Measurements from ENCODE around the gene TEKT2. TPM values are rescaled to one million over a fixed set of nuclear protein-coding genes. Genes with fewer than 3 reads are reported as not detected.

The TEKT2 gene
- total RNA-seq, 1 experiment from 2014 or later, result not detected

GRCh38 chr1:36092166-36092797 lies 8.4 kb downstream of the TEKT2 start:
- Histone ChIP-seq H3K27me3 (ENCODE audit: low read length) (no peaks in the 10 kb centered on the region), H3K4me2 (ENCODE audit: low read length) (no peak overlapping the region), H3K9ac (ENCODE audit: low read length) (no peak overlapping the region), H2AFZ (ENCODE audit: low read length) (no peak overlapping the region), H3K79me2 (ENCODE audit: low read length) (peaks cover 28% of the 10 kb centered on the region), H3K4me3 (ENCODE audit: low read length) (no peak overlapping the region), H3K9me3 (ENCODE audit: low read length) (no peaks in the 10 kb centered on the region), H3K4me1 (ENCODE audit: insufficient read depth, low read length) (peaks cover 13% of the 10 kb centered on the region; the same call in 1 of the 2 replicates), H3F3A (ENCODE audit: low read length, unreplicated experiment) (no peaks in the 10 kb centered on the region), H3K36me3 (ENCODE audit: low read depth, low read length) (peaks cover 33% of the 10 kb centered on the region; the same call in 1 of the 2 replicates), H3K9me2 (replicated peaks; ENCODE audit: low read length) (no peaks in the 10 kb centered on the region), H4K20me1 (ENCODE audit: low read length) (no peaks in the 10 kb centered on the region), H3K27ac (ENCODE audit: low read length) (no peak overlapping the region)
- no peak for DNase-seq
- intact Hi-C loops (cut with micrococcal nuclease), result no loop called here
- no peak for TF ChIP-seq EZH2phosphoT487 (IDR thresholded peaks at IDR 0.05; ENCODE audit: borderline replicate concordance, low read length)
- POLR2A ChIA-PET (ENCODE audit: unreplicated experiment), result no interaction called here
- BruUV-seq (replicated peaks), result no TSS peak
- ATAC-seq, result no peak
- CTCF ChIA-PET, result no interaction called here

GRCh38 chr1:36092798-36093185 lies 8.9 kb downstream of the TEKT2 start:
- Histone ChIP-seq H3K9ac (ENCODE audit: low read length) (no peak overlapping the region), H3F3A (ENCODE audit: low read length, unreplicated experiment) (no peaks in the 10 kb centered on the region), H3K4me3 (ENCODE audit: low read length) (no peak overlapping the region), H3K4me2 (ENCODE audit: low read length) (no peak overlapping the region), H2AFZ (ENCODE audit: low read length) (no peak overlapping the region), H3K9me2 (replicated peaks; ENCODE audit: low read length) (no peaks in the 10 kb centered on the region), H3K36me3 (ENCODE audit: low read depth, low read length) (peaks cover 33% of the 10 kb centered on the region; the same call in 1 of the 2 replicates), H3K79me2 (ENCODE audit: low read length) (peaks cover 28% of the 10 kb centered on the region), H3K9me3 (ENCODE audit: low read length) (no peaks in the 10 kb centered on the region), H3K4me1 (ENCODE audit: insufficient read depth, low read length) (peaks cover 13% of the 10 kb centered on the region; the same call in 1 of the 2 replicates), H4K20me1 (ENCODE audit: low read length) (no peaks in the 10 kb centered on the region), H3K27ac (ENCODE audit: low read length) (no peak overlapping the region), H3K27me3 (ENCODE audit: low read length) (no peaks in the 10 kb centered on the region)
- TF ChIP-seq CTCF (conservative IDR thresholded peaks at IDR 0.05; ENCODE audit: low read depth, low read length) (no peak), EZH2 (IDR thresholded peaks at IDR 0.05; ENCODE audit: low read length, unreplicated experiment) (no peak), EZH2phosphoT487 (IDR thresholded peaks at IDR 0.05; ENCODE audit: borderline replicate concordance, low read length) (no peak)
- POLR2A ChIA-PET (ENCODE audit: unreplicated experiment), result no interaction called here
- BruUV-seq (replicated peaks), result no TSS peak
- ATAC-seq, result no peak
- no peak for DNase-seq
- intact Hi-C loops (cut with micrococcal nuclease), result no loop called here
- CTCF ChIA-PET, result no interaction called here

- Histone ChIP-seq H3K4me1 (ENCODE audit: insufficient read depth, low read length) (peaks cover 12% of the 10 kb centered on the region; the same call in 1 of the 2 replicates), H3K9me2 (replicated peaks; ENCODE audit: low read length) (no peaks in the 10 kb centered on the region), H3K36me3 (ENCODE audit: low read depth, low read length) (peaks cover 33% of the 10 kb centered on the region; the same call in 1 of the 2 replicates), H3K79me2 (ENCODE audit: low read length) (peaks cover 28% of the 10 kb centered on the region), H3K27ac (ENCODE audit: low read length) (no peak overlapping the region), H3K9ac (ENCODE audit: low read length) (no peak overlapping the region), H3K4me2 (ENCODE audit: low read length) (no peak overlapping the region), H4K20me1 (ENCODE audit: low read length) (no peaks in the 10 kb centered on the region), H2AFZ (ENCODE audit: low read length) (no peak overlapping the region), H3F3A (ENCODE audit: low read length, unreplicated experiment) (no peaks in the 10 kb centered on the region), H3K9me3 (ENCODE audit: low read length) (no peaks in the 10 kb centered on the region), H3K4me3 (ENCODE audit: low read length) (no peak overlapping the region), H3K27me3 (ENCODE audit: low read length) (no peaks in the 10 kb centered on the region)
- intact Hi-C loops (cut with micrococcal nuclease), result no loop called here
- DNase-seq (no peak), ATAC-seq (no peak)
- BruUV-seq (replicated peaks), result no TSS peak
- CTCF ChIA-PET, result no interaction called here
- POLR2A ChIA-PET (ENCODE audit: unreplicated experiment), result no interaction called here
- no peak for TF ChIP-seq CTCF (conservative IDR thresholded peaks at IDR 0.05; ENCODE audit: low read depth, low read length)
- no peak for TF ChIP-seq EZH2 (IDR thresholded peaks at IDR 0.05; ENCODE audit: low read length, unreplicated experiment)
- no peak for TF ChIP-seq EZH2phosphoT487 (IDR thresholded peaks at IDR 0.05; ENCODE audit: borderline replicate concordance, low read length)
Measured at GRCh38 chr1:36093226-36093625, 9.3 kb downstream of the TEKT2 start.

All from PC-3 (cell line).